ENCODE results near the gene AKAP1.
A peak's percentile ranks its signal among the peaks of the same experiment; 100 is the strongest.

AKAP1 gene

DNA sequence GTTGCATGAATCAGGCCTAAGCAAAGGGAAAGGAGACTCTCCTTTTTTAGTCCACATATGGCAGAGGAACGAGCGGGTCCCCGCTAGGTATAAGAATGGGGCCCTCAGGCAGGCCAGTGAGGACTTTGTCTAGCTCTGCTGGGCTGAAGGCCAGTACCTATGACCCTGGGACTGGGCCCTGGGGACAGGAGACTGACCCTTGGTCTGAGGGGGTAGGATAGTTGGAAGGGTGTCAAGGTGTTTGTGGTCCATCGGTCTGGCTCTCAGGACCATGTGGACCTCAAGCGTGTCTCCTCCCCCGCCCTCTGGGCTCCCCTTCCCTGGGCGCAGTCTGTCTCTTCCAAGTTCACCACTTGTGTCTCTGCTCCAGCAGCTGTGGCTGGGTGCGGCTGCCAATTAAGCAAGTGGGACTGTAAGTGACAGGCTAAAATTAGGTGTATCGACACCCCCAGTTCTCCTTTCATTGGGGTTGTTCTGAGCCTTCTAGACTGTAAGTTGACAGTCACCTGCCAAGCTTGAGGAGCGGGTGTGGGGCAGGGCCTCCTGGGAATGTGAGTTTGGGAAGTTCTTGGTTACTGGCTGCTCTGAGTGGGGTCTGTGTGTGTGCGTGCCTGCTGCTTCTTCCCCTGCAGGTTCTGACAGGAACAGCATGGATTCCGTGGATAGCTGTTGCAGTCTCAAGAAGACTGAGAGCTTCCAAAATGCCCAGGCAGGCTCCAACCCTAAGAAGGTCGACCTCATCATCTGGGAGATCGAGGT is 24.5 kb downstream of the AKAP1 start:
- Mint-ChIP-seq H3K27me3 (ENCODE audit: low read depth, poor library complexity) (peaks cover 3% of the 10 kb centered on the region), H3K27ac (peak overlapping the region; percentile 74), H3K4me1 (peaks cover 50% of the 10 kb centered on the region), H3K9me3 (no peaks in the 10 kb centered on the region), H3K36me3 (ENCODE audit: low read depth) (peaks cover 38% of the 10 kb centered on the region), H3K4me3 (no peak overlapping the region)
- DNase-seq, result no peak
- TF ChIP-seq, protein P1, sequence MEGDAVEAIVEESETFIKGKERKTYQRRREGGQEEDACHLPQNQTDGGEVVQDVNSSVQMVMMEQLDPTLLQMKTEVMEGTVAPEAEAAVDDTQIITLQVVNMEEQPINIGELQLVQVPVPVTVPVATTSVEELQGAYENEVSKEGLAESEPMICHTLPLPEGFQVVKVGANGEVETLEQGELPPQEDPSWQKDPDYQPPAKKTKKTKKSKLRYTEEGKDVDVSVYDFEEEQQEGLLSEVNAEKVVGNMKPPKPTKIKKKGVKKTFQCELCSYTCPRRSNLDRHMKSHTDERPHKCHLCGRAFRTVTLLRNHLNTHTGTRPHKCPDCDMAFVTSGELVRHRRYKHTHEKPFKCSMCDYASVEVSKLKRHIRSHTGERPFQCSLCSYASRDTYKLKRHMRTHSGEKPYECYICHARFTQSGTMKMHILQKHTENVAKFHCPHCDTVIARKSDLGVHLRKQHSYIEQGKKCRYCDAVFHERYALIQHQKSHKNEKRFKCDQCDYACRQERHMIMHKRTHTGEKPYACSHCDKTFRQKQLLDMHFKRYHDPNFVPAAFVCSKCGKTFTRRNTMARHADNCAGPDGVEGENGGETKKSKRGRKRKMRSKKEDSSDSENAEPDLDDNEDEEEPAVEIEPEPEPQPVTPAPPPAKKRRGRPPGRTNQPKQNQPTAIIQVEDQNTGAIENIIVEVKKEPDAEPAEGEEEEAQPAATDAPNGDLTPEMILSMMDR (IDR thresholded peaks at IDR 0.05), result peak; percentile 33

DNA sequence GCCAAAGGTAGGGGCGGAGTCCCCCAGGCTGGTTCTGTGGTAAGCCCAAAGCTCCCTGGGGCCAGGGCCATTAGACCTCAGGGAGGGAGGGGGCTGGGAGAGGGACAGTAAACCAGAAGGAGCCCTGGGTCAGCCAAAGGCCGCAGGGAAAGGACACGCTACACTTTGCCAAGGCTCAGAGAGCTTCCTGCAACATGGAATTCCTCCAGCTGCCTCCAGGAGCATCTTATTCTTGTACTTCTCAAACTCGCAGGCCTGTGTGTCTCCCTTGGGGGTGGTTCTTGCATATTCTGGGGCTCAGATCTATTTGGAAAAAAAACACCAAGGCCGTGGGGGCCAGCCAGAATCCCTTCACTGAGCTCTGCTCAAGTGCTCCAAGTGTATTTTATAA is 25.1 kb downstream of the AKAP1 start:
- no peaks in the 10 kb centered on the region for H3K9me3 Mint-ChIP-seq
- H3K27me3 Mint-ChIP-seq (ENCODE audit: low read depth, poor library complexity), result peaks cover 3% of the 10 kb centered on the region
- no peak for DNase-seq
- TF ChIP-seq, protein P1 (IDR thresholded peaks at IDR 0.05), result no peak
- H3K36me3 Mint-ChIP-seq (ENCODE audit: low read depth), result peaks cover 38% of the 10 kb centered on the region
- H3K4me3 Mint-ChIP-seq, result no peak overlapping the region
- peak overlapping the region; percentile 74 for H3K27ac Mint-ChIP-seq
- H3K4me1 Mint-ChIP-seq, result peaks cover 46% of the 10 kb centered on the region

DNA sequence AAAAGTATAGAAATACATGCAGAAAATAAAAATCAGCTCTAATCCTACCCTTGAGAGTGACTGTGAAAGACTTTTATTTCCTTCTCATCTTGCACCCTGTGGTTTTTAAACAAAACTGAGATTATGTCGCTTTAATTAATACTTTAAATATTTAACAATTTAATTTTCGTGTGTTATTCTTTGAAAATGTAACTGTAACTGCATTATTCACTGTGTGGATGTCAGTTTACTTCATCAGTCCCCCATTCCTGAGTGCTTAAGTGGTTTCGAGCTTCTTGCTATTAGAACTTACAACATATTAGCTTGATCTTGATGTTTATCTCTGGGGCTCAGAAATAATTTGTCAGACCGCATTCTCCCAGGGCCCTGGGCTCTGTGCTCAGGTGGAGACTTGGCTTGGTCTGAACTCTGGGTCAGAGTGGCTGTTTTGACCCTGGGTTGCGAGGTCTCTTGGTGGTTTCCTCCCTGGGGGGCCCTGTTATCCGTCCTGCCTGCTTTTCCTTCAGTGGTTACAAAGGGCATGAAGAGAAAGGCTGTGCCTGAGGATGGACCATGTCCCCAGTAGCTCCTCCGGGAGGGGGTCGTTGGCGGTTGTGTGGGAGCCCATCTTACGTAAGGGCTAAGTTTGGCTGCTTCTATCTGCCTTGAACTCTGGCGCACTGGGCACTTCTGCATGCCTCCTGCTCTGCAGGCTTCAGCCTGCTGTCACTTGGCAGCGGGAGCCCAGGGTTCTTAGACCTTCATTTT is 25.7 kb downstream of the AKAP1 start:
- H3K4me3 Mint-ChIP-seq, result no peak overlapping the region
- H3K36me3 Mint-ChIP-seq (ENCODE audit: low read depth), result peaks cover 34% of the 10 kb centered on the region
- H3K27ac Mint-ChIP-seq, result no peak overlapping the region
- peaks cover 46% of the 10 kb centered on the region for H3K4me1 Mint-ChIP-seq
- peaks cover 3% of the 10 kb centered on the region for H3K27me3 Mint-ChIP-seq (ENCODE audit: low read depth, poor library complexity)
- TF ChIP-seq, protein P1 (IDR thresholded peaks at IDR 0.05), result no peak
- DNase-seq, result no peak
- H3K9me3 Mint-ChIP-seq, result no peaks in the 10 kb centered on the region

DNA sequence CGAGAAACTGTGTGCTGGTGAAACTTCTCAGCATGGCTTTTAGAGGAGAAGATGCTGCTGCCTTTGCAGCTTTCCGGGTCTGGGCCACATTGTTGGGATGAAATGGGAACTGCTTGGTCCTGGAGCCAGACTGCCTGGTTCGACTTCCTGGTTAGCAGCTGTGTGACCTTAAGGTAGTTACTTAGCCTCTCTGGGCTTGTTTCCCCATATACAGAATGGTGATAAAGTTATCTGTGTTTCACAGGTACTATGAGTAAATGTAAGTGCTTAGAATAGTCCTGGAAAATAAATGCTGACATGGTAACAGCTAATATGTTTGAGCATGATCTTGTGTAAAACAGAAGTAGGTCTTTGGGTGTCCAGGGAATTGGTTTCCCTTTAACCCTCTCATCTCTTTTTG is 26.3 kb downstream of the AKAP1 start:
- H3K9me3 Mint-ChIP-seq, result no peaks in the 10 kb centered on the region
- no peak overlapping the region for H3K27ac Mint-ChIP-seq

DNA sequence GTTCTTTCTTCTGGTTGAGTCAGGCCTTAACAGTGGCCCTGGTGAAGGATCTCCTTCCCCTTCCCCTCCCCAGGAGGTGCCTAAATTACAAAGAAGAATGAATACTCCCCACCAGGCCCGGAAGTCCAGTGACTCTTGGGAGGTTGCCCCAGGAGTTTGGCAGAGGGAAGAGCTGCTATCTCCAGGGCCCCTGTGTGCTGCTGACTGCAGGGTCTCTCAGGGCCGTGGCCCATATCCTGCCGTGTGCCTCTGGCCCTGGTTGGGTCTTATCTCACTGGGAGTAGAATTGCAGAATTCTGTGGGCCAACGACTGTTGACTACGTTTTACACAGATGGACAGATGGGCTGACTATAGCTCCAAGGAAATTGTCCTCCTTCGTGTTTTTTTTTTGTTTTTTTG is 28.0 kb downstream of the AKAP1 start:
- Mint-ChIP-seq H3K4me1 (peaks cover 27% of the 10 kb centered on the region), H3K4me3 (no peak overlapping the region), H3K27me3 (ENCODE audit: low read depth, poor library complexity) (peaks cover 7% of the 10 kb centered on the region)

More for the DNA sequence above, 26.3 kb downstream of the AKAP1 start:
- H3K4me3 Mint-ChIP-seq, result no peak overlapping the region
- H3K4me1 Mint-ChIP-seq, result peaks cover 39% of the 10 kb centered on the region
- H3K36me3 Mint-ChIP-seq (ENCODE audit: low read depth), result peaks cover 27% of the 10 kb centered on the region
- H3K27me3 Mint-ChIP-seq (ENCODE audit: low read depth, poor library complexity), result peaks cover 3% of the 10 kb centered on the region
- no peak for DNase-seq
- TF ChIP-seq, protein P1 (IDR thresholded peaks at IDR 0.05), result no peak

More for the DNA sequence above, 28.0 kb downstream of the AKAP1 start:
- Mint-ChIP-seq H3K27ac (no peak overlapping the region), H3K36me3 (ENCODE audit: low read depth) (peaks cover 29% of the 10 kb centered on the region), H3K9me3 (no peaks in the 10 kb centered on the region)
- no peak for DNase-seq
- TF ChIP-seq, protein P1 (IDR thresholded peaks at IDR 0.05), result no peak

Measured in nephron progenitor cell (in vitro differentiated cells).